ENCODE results near the gene TMEM272. TPM values are rescaled to one million over a fixed set of nuclear protein-coding genes. Genes with fewer than 3 reads are reported as not detected.

The TMEM272 gene
- total RNA-seq, 1 donor from 2014 or later, result 0.12 TPM

DNA sequence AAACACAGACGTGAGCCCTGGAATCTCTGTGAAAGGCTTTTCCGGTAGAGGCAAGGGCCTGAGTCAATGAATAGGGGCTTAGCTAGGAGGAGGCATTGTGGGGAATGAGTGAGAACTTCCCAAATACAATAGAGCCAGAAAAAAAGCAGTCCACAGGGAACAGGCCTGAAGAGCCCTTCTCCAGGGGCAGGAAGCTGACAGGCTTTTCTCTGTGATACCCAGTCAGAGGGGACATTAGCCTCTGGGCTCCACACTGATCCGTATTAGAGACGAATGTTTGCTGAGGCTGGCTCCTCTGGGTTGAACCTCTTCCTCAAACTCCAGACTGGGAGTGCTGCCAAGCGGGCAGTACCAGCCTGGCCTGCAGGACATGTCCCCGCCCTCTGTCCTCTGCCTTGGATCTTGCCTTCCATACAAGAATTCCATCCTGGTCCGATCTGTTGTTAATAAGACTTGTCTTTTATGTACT is 43.3 kb downstream of the TMEM272 start:
- Mint-ChIP-seq H3K9me3 (ENCODE audit: low read depth) (no peaks in the 10 kb centered on the region), H3K36me3 (ENCODE audit: low read depth) (no peaks in the 10 kb centered on the region), H3K27me3 (ENCODE audit: low read depth) (no peaks in the 10 kb centered on the region), H3K4me1 (ENCODE audit: low read depth) (peaks cover 38% of the 10 kb centered on the region), H3K27ac (ENCODE audit: unreplicated experiment) (peak overlapping the region; percentile 95), H3K4me3 (ENCODE audit: unreplicated experiment) (no peak overlapping the region)
- no peak for TF ChIP-seq CTCF (IDR thresholded peaks at IDR 0.05)
- DNase-seq (ENCODE audit: low spot score), result no peak

DNA sequence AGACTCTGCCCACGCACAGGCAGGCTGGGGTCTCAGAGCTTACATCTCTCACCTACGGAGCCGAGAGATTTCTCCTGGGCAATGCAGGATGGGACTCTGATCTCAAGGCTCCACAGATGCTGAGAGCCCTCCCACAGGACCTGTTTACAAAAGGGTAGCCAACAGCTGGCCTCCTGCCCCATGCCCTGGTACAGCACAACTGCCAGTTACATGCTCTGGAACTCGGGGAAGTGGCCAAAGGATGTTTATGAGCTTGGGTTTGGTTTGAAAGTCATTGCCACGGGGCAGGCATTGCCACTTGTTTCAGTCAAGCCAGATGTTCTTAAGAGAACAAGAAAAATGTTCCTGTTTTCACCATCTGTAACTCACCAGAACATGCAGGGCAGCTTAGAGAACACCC is 44.5 kb downstream of the TMEM272 start:
- Mint-ChIP-seq H3K9me3 (ENCODE audit: low read depth) (no peaks in the 10 kb centered on the region), H3K4me3 (ENCODE audit: unreplicated experiment) (no peak overlapping the region), H3K36me3 (ENCODE audit: low read depth) (no peaks in the 10 kb centered on the region), H3K4me1 (ENCODE audit: low read depth) (peaks cover 35% of the 10 kb centered on the region), H3K27ac (ENCODE audit: unreplicated experiment) (no peak overlapping the region), H3K27me3 (ENCODE audit: low read depth) (no peaks in the 10 kb centered on the region)
- no peak for DNase-seq (ENCODE audit: low spot score)
- TF ChIP-seq CTCF (IDR thresholded peaks at IDR 0.05), result no peak

DNA sequence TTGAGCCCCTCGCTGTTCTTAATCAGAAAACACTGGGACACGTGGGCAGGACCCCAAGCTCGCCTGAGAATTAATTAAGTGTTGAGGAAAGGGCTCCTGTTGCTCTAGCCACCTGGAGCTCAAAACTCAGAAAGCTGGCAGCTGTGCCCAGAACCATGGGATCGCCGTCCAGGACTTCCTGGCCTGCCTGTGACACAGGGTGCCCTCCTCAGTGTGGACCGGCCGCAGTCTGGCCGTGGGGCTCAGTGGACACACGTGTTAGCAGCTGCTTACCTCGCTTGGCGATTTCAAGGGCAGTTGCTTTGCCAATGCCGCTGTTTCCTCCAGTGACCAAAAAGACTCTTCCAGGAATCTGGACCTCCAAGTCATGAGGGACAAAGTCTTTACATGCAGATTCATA is 45.7 kb downstream of the TMEM272 start:
- H3K4me1 Mint-ChIP-seq (ENCODE audit: low read depth), result peaks cover 24% of the 10 kb centered on the region

DNA sequence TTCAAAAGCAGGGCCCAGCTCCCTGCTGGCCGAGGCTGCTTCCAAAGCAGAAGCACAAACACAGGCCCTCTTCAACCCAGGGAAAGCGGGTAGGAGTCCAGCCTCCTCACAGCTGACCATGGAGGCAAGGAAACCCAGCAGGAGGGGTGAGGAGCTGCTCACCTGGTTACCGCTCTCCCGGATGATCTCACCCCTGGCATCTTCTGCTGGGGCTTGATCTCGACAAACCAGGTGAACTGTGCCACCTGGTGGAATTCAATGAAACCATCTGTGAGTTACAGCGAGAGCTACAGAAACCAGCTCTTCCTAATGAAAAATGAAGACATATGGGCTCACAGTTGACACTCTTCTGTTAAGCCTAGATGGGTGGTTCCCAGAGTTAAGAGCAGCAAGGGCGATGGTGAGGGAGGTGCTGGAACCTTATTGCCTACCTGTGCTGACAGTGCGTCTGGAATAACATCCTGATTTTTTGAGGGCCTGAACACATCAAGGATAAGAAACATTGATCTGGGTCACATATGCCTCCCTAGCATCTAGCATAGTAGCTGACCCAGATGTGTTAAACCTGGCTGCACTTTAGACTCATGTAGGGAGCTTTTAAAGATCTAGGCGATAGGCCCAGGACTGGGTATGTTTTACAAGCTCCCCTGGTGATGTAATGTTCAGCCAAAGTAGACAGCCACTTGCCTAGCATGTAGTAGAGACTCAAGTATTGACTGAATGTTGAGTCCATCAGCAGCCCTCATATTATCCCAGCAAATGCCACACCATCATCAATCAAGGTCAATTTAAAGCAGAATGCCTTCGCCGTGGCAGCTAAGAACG is 47.1 kb downstream of the TMEM272 start:
- Mint-ChIP-seq H3K27ac (ENCODE audit: unreplicated experiment) (no peak overlapping the region), H3K4me1 (ENCODE audit: low read depth) (peaks cover 28% of the 10 kb centered on the region)
- no peak for DNase-seq (ENCODE audit: low spot score)

More for the DNA sequence above, 45.7 kb downstream of the TMEM272 start:
- no peak for DNase-seq (ENCODE audit: low spot score)
- no peaks in the 10 kb centered on the region for H3K9me3 Mint-ChIP-seq (ENCODE audit: low read depth)
- no peaks in the 10 kb centered on the region for H3K27me3 Mint-ChIP-seq (ENCODE audit: low read depth)
- no peak overlapping the region for H3K4me3 Mint-ChIP-seq (ENCODE audit: unreplicated experiment)
- no peak overlapping the region for H3K27ac Mint-ChIP-seq (ENCODE audit: unreplicated experiment)
- TF ChIP-seq CTCF (IDR thresholded peaks at IDR 0.05), result no peak
- no peaks in the 10 kb centered on the region for H3K36me3 Mint-ChIP-seq (ENCODE audit: low read depth)

GRCh38 chr13:51796546-51796945 is 48.4 kb downstream of the TMEM272 start:
- Mint-ChIP-seq H3K4me3 (ENCODE audit: unreplicated experiment) (no peak overlapping the region), H3K4me1 (ENCODE audit: low read depth) (peaks cover 16% of the 10 kb centered on the region), H3K27ac (ENCODE audit: unreplicated experiment) (no peak overlapping the region), H3K9me3 (ENCODE audit: low read depth) (no peaks in the 10 kb centered on the region), H3K36me3 (ENCODE audit: low read depth) (no peaks in the 10 kb centered on the region), H3K27me3 (ENCODE audit: low read depth) (no peaks in the 10 kb centered on the region)
- no peak for DNase-seq (ENCODE audit: low spot score)
- TF ChIP-seq CTCF (IDR thresholded peaks at IDR 0.05), result no peak

More for the DNA sequence above, 47.1 kb downstream of the TMEM272 start:
- no peaks in the 10 kb centered on the region for H3K36me3 Mint-ChIP-seq (ENCODE audit: low read depth)
- H3K9me3 Mint-ChIP-seq (ENCODE audit: low read depth), result no peaks in the 10 kb centered on the region
- no peaks in the 10 kb centered on the region for H3K27me3 Mint-ChIP-seq (ENCODE audit: low read depth)
- no peak overlapping the region for H3K4me3 Mint-ChIP-seq (ENCODE audit: unreplicated experiment)
- TF ChIP-seq CTCF (IDR thresholded peaks at IDR 0.05), result peak; percentile 80
